Heart right ventricle (tissue), 16 donors: ENCODE measurements around the gene BDKRB1. TPM values are rescaled to one million over a fixed set of nuclear protein-coding genes. Genes with fewer than 3 reads are reported as not detected.
A peak's percentile ranks its signal among the peaks of the same experiment; 100 is the strongest.

Source experiments
- ATAC-seq, 8 donors: fragments of 200-7000 bp; cut with Tn5 transposase; one replicate each; pipeline ENCODE4 v1.9.1; 2020; ENCODE audit warnings: mild to moderate bottlenecking in 8 of 8, moderate library complexity in 8 of 8, moderate number of reproducible peaks in 1 of 8
- DNase-seq, 2 donors: peaks; one replicate each; pipeline ENCODE4 v3.0.0-alpha.2; 2020
- H3K27ac ChIP-seq, 10 donors: fragments of 200-600 bp; sonication (generic) in 2 of 10; one replicate each; pipeline versions ENCODE4 v1.5.0 to v1.8.0; 2020 to 2022; ENCODE audit warnings: mild to moderate bottlenecking in 3 of 10
- H3K27me3 ChIP-seq, 7 donors: fragments of 200-600 bp; one replicate each; pipeline ENCODE4 v1.8.0; 2021 to 2022; ENCODE audit warnings: mild to moderate bottlenecking in 2 of 7
- H3K36me3 ChIP-seq, 9 donors: fragments of 200-600 bp; sonication (generic) in 1 of 9; one replicate each; pipeline versions ENCODE4 v1.5.0 to v1.8.0; 2020 to 2022; ENCODE audit warnings: mild to moderate bottlenecking in 2 of 9
- H3K4me1 ChIP-seq, 9 donors: fragments of 200-600 bp; sonication (generic) in 1 of 9; one replicate each; pipeline versions ENCODE4 v1.5.0 to v1.8.0; 2020 to 2022; ENCODE audit warnings: mild to moderate bottlenecking in 4 of 9
- H3K4me3 ChIP-seq, 10 donors: fragments of 200-600 bp; sonication (generic) in 2 of 10; one replicate each; pipeline versions ENCODE4 v1.5.0 to v1.8.0; 2020 to 2022; ENCODE audit warnings: mild to moderate bottlenecking in 7 of 10, moderate library complexity in 2 of 10
- H3K9me3 ChIP-seq, 11 donors: fragments of 200-600 bp in 10 of 11; sonication (generic) in 2 of 11; one replicate each; pipeline versions ENCODE4 v1.5.0 to v1.8.0; 2013 to 2022; ENCODE audit warnings: mild to moderate bottlenecking in 2 of 11, control low read depth in 1 of 11, moderate library complexity in 1 of 11
- CTCF ChIP-seq, 9 donors: fragments of 200-600 bp; sonication (generic) in 2 of 9; IDR thresholded peaks; one replicate each; pipeline versions ENCODE4 v1.5.0 to v1.8.0; 2021 to 2022; ENCODE audit warnings: antibody characterized with exemption in 9 of 9, mild to moderate bottlenecking in 5 of 9, moderate library complexity in 1 of 9
- WGBS, 2 donors: extraction: QIAGEN DNeasy Blood & Tissue Kit; methylation state at CpG; one replicate each; pipeline ENCODE4 v1.1.7; 2013; ENCODE audit warnings: inconsistent platforms in 1 of 2; 5-methylcytosine and 5-hydroxymethylcytosine counted together
- intact Hi-C, 10 donors: fragments of 100-400 bp; cut with DNase I; formaldehyde crosslinking; loops; one replicate each; pipeline versions ENCODE4 v1.11.1 to v1.14.2; 2022
- polyA plus RNA-seq, 2 donors: library from polyadenylated mRNA; stranded (reverse); fragments of 200-250 nt; gene quantifications; one replicate each; pipeline ENCODE4 v1.2.3, GENCODE V29; 2013
- total RNA-seq, 10 donors: library from RNA; stranded (reverse); fragmentation: NEBNext Ultra II Directional in 3 of 10; extraction: Animal tissue kit (Norgen Biotek cat#: 25700) in 3 of 10; gene quantifications; one replicate each; pipeline versions ENCODE4 v1.2.1 to v1.2.4, GENCODE V29; 2021 to 2023
- donor health status: Arrhythmogenic right ventricular cardiomyopathy.
- donor health status: ischemic (EF 13 %, LVEDD 7.1; RV severe dilation, severe dysfunction).
- donor health status: healthy with polysubstance abuse.
- donor health status: DM: no; HTN: yes; CAD: no.
- donor health status: DM: no; HTN: no; CAD: no.
- donor health status: ischemic (EF 25% LVEDD 6.9; RV normal size, moderate dysfunction).
- donor health status: ischemic (EF 25% LVEDD 5.7; RV mildly dilated, moderate dysfunction).
- donor health status: healthy.
- donor health status: DM: yes; HTN: yes; CAD: no.
- donor health status: Ischemic cardiomyopathy.
- donor health status: ischemic (EF 35%, LVEDD 5.7; RV mildly dilated, moderate dysfunction).
- donor health status: nonischemic (EF 11% LVEDD 7.7; RV severe dilation, severe dysfunction).
- donor health status: DM: yes; HTN: yes; CAD: no.
- donor health status: PGD.
- donor health status: ischemic (EF 29% LVEDD 5.4; RV normal size, mild dysfunction).
- donor health status: nonischemic (EF 23%, LVEDD 6.1; RV moderate dilation, normal function).

The BDKRB1 gene
- total and polyA plus RNA-seq, 12 donors, result 0.09 to 0.66 (median 0.39) TPM; not detected in 9

- DNase-seq (no peak), ATAC-seq (no peak)
- no peaks in the 10 kb centered on the region for H3K36me3 ChIP-seq
- H3K27ac ChIP-seq, result no peak overlapping the region
- 80 to 85% methylated on average over 20 of the region's 20 CpGs for WGBS, 2 donors
- peaks cover 0 to 15% (median 6%) of the 10 kb centered on the region in 11 donors for H3K9me3 ChIP-seq
- no peak for TF ChIP-seq CTCF (IDR thresholded peaks at IDR 0.05)
- H3K4me1 ChIP-seq, result peaks cover 0 to 5% (median 0%) of the 10 kb centered on the region in 9 donors
- no peak overlapping the region for H3K4me3 ChIP-seq
- intact Hi-C loops, result no loop called here
- peaks cover 0 to 8% (median under 1%) of the 10 kb centered on the region in 7 donors for H3K27me3 ChIP-seq
Measured at GRCh38 chr14:96263347-96264199, 7.6 kb downstream of the BDKRB1 start.

GRCh38 chr14:96264200-96264553 lies 8.2 kb downstream of the BDKRB1 start:
- ATAC-seq, result no peak
- H3K9me3 ChIP-seq, result peaks cover 0 to 15% (median 6%) of the 10 kb centered on the region in 11 donors
- intact Hi-C loops, result no loop called here
- no peaks in the 10 kb centered on the region for H3K36me3 ChIP-seq
- DNase-seq, result no peak
- H3K27me3 ChIP-seq, result peaks cover 0 to 8% (median 0%) of the 10 kb centered on the region in 7 donors
- no peak overlapping the region for H3K4me3 ChIP-seq
- no peak overlapping the region for H3K27ac ChIP-seq
- TF ChIP-seq CTCF (IDR thresholded peaks at IDR 0.05), result no peak
- 90 to 92% methylated on average over 14 of the region's 14 CpGs for WGBS, 2 donors
- H3K4me1 ChIP-seq, result peaks cover 0 to 5% (median 0%) of the 10 kb centered on the region in 9 donors

GRCh38 chr14:96264853-96265252 lies 8.8 kb downstream of the BDKRB1 start:
- peaks cover 0 to 5% (median 0%) of the 10 kb centered on the region in 9 donors for H3K4me1 ChIP-seq
- no peak for ATAC-seq
- 62 to 70% methylated on average over 3 of the region's 3 CpGs for WGBS, 2 donors
- H3K27ac ChIP-seq, result no peak overlapping the region
- intact Hi-C loops, result no loop called here
- peaks cover 0 to 8% (median under 1%) of the 10 kb centered on the region in 11 donors for H3K9me3 ChIP-seq
- no peak overlapping the region for H3K4me3 ChIP-seq
- no peak for DNase-seq
- no peaks in the 10 kb centered on the region for H3K36me3 ChIP-seq
- peak in 2 of 9 donors; percentile 13 to 26 for TF ChIP-seq CTCF (IDR thresholded peaks at IDR 0.05)
- peaks cover 0 to 8% (median 0%) of the 10 kb centered on the region in 7 donors for H3K27me3 ChIP-seq

GRCh38 chr14:96265383-96266095 lies 9.5 kb downstream of the BDKRB1 start:
- WGBS, 2 donors, result 73 to 74% methylated on average over 16 of the region's 16 CpGs
- Histone ChIP-seq H3K4me3 (no peak overlapping the region), H3K27ac (no peak overlapping the region), H3K4me1 (peaks cover 0 to 5% (median 0%) of the 10 kb centered on the region in 9 donors), H3K9me3 (peaks cover 0 to 1% (median 0%) of the 10 kb centered on the region in 11 donors), H3K36me3 (no peaks in the 10 kb centered on the region), H3K27me3 (peaks cover 0 to 8% (median 0%) of the 10 kb centered on the region in 7 donors)
- DNase-seq, result no peak
- intact Hi-C loops, result no loop called here
- no peak for ATAC-seq
- no peak for TF ChIP-seq CTCF (IDR thresholded peaks at IDR 0.05)
